Measurements from ENCODE around the gene TMEM81.

TMEM81 gene

GRCh38 chr1:205061227-205061626, 23.0 kb downstream of the TMEM81 start:
- Histone ChIP-seq H3K27me3 (ENCODE audit: insufficient read depth, poor library complexity, severe bottlenecking) (no peaks in the 10 kb centered on the region), H3K4me3 (replicated peaks; ENCODE audit: insufficient read depth, low read length) (no peak overlapping the region), H3K27ac (replicated peaks) (no peak overlapping the region)
- TF ChIP-seq GABPA (IDR thresholded peaks at IDR 0.05; ENCODE audit: low read depth) (no peak), SPI1 (IDR thresholded peaks at IDR 0.05; ENCODE audit: borderline replicate concordance, low read depth) (no peak), REST (IDR thresholded peaks at IDR 0.05; ENCODE audit: insufficient replicate concordance, low read depth) (no peak), POLR2AphosphoS5 (IDR thresholded peaks at IDR 0.05; ENCODE audit: low read depth) (no peak), CTCF (IDR thresholded peaks at IDR 0.05; ENCODE audit: insufficient read depth, low read length) (no peak)
- no peak for DNase-seq (ENCODE audit: low read depth in 1 of 2, low spot score in 1 of 2)

- H3K4me3 ChIP-seq (replicated peaks; ENCODE audit: insufficient read depth, low read length): no peak overlapping the region
- H3K27me3 ChIP-seq (ENCODE audit: insufficient read depth, poor library complexity, severe bottlenecking): no peaks in the 10 kb centered on the region
- TF ChIP-seq CTCF (IDR thresholded peaks at IDR 0.05; ENCODE audit: insufficient read depth, low read length) (no peak), REST (IDR thresholded peaks at IDR 0.05; ENCODE audit: insufficient replicate concordance, low read depth) (no peak), SPI1 (IDR thresholded peaks at IDR 0.05; ENCODE audit: borderline replicate concordance, low read depth) (no peak), GABPA (IDR thresholded peaks at IDR 0.05; ENCODE audit: low read depth) (no peak), POLR2AphosphoS5 (IDR thresholded peaks at IDR 0.05; ENCODE audit: low read depth) (no peak)
- no peak for DNase-seq (ENCODE audit: low read depth in 1 of 2, low spot score in 1 of 2)
- no peak overlapping the region for H3K27ac ChIP-seq (replicated peaks)
Measured at GRCh38 chr1:205060746-205061145, 23.5 kb downstream of the TMEM81 start.

GRCh38 chr1:205059660-205060059, 24.6 kb downstream of the TMEM81 start:
- no peak overlapping the region for H3K4me3 ChIP-seq (replicated peaks; ENCODE audit: insufficient read depth, low read length)
- TF ChIP-seq POLR2AphosphoS5 (IDR thresholded peaks at IDR 0.05; ENCODE audit: low read depth) (no peak), SPI1 (IDR thresholded peaks at IDR 0.05; ENCODE audit: borderline replicate concordance, low read depth) (no peak), CTCF (IDR thresholded peaks at IDR 0.05; ENCODE audit: insufficient read depth, low read length) (no peak), GABPA (IDR thresholded peaks at IDR 0.05; ENCODE audit: low read depth) (no peak), REST (IDR thresholded peaks at IDR 0.05; ENCODE audit: insufficient replicate concordance, low read depth) (no peak)
- H3K27me3 ChIP-seq (ENCODE audit: insufficient read depth, poor library complexity, severe bottlenecking): no peaks in the 10 kb centered on the region
- no peak overlapping the region for H3K27ac ChIP-seq (replicated peaks)
- DNase-seq (ENCODE audit: low read depth in 1 of 2, low spot score in 1 of 2): no peak

All from HL-60 (cell line).